Measurements from ENCODE around the gene SLC17A1.

The SLC17A1 gene

GRCh38 chr6:25832307-25832662, 433 bp upstream of the SLC17A1 start:
- no peak for DNase-seq

GRCh38 chr6:25830458-25830857, 1.4 kb downstream of the SLC17A1 start:
- no peak for DNase-seq

- DNase-seq: no peak
These were observed 2.5 kb downstream of the SLC17A1 start for GRCh38 chr6:25829375-25829774.

- no peak for DNase-seq
These were observed 10.5 kb downstream of the SLC17A1 start for GRCh38 chr6:25821341-25821740.

GRCh38 chr6:25816252-25816651, 15.6 kb downstream of the SLC17A1 start:
- no peak for DNase-seq

GRCh38 chr6:25815194-25815593, 16.7 kb downstream of the SLC17A1 start:
- no peak for DNase-seq

- DNase-seq: no peak
These were observed 27.0 kb downstream of the SLC17A1 start for GRCh38 chr6:25804804-25805203.

GRCh38 chr6:25801436-25801835, 30.4 kb downstream of the SLC17A1 start:
- no peak for DNase-seq

- DNase-seq: no peak
These were observed 37.1 kb downstream of the SLC17A1 start for GRCh38 chr6:25794784-25795183.

- no peak for DNase-seq
These were observed 37.9 kb downstream of the SLC17A1 start for GRCh38 chr6:25793970-25794369.

- DNase-seq: no peak
These were observed 39.8 kb downstream of the SLC17A1 start for GRCh38 chr6:25792016-25792415.

GRCh38 chr6:25789475-25789874, 42.4 kb downstream of the SLC17A1 start:
- DNase-seq: no peak

GRCh38 chr6:25788305-25788922, 43.4 kb downstream of the SLC17A1 start:
- peak; percentile 56 for DNase-seq

GRCh38 chr6:25787428-25787827, 44.4 kb downstream of the SLC17A1 start:
- DNase-seq: no peak

GRCh38 chr6:25781134-25781533, 50.7 kb downstream of the SLC17A1 start:
- DNase-seq: no peak

- no peak for DNase-seq
These were observed 53.8 kb downstream of the SLC17A1 start for GRCh38 chr6:25777856-25778649.

- no peak for DNase-seq
These were observed 54.8 kb downstream of the SLC17A1 start for GRCh38 chr6:25777031-25777430.

GRCh38 chr6:25774120-25774715, 57.6 kb downstream of the SLC17A1 start:
- DNase-seq: no peak

GRCh38 chr6:25769983-25770382, 61.9 kb downstream of the SLC17A1 start:
- DNase-seq: no peak

GRCh38 chr6:25768566-25768965, 63.3 kb downstream of the SLC17A1 start:
- DNase-seq: no peak

- DNase-seq: no peak
These were observed 67.2 kb downstream of the SLC17A1 start for GRCh38 chr6:25764611-25765010.

GRCh38 chr6:25757936-25758642, 73.8 kb downstream of the SLC17A1 start:
- DNase-seq: no peak
